HPDE6-E6E7 (cell line): ENCODE results near the gene FITM1.

Experiments
- DNase-seq: peaks from one replicate; pipeline ENCODE4 v3.0.0; 2011; ENCODE audit warnings: missing footprints; ENCODE audit errors: extremely low spot score

FITM1 gene

GRCh38 chr14:24119691-24120090 is 10.8 kb upstream of the FITM1 start:
- no peak for DNase-seq

DNA sequence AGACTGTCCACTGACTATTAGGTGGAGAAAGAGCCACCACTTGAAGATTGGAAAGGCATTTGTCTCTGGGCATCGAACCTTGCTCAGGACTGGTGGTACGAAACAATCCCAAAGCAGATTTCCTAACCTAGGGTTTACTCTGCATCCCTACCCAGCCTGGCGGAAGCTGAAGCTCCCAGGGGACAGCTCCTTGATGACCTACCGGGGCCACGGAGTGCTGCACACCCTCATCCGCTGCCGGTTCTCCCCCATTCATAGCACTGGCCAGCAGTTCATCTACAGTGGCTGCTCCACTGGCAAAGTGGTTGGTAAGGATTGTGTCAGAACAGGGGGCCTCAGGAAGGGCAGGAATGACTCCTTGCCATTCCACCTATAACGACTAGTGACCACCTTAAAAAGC is 9.2 kb upstream of the FITM1 start:
- no peak for DNase-seq

- DNase-seq: no peak
These were observed 8.0 kb upstream of the FITM1 start for GRCh38 chr14:24122416-24122815.

DNA sequence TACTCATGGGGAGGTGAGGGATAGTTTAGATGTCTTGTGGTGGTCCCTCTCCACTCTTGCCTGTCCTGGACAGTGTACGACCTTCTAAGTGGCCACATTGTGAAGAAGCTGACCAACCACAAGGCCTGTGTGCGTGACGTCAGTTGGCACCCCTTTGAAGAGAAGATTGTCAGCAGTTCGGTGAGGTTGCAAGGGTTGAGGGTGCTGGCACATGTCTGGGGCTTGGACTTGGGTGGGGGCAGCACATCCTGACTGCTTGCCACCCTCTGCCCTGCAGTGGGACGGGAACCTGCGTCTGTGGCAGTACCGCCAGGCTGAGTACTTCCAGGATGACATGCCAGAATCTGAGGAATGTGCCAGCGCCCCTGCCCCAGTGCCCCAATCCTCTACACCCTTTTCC is 7.6 kb upstream of the FITM1 start:
- no peak for DNase-seq

- no peak for DNase-seq
These were observed 6.7 kb upstream of the FITM1 start for GRCh38 chr14:24123424-24124417.

GRCh38 chr14:24126939-24127338 is 3.5 kb upstream of the FITM1 start:
- no peak for DNase-seq

DNA sequence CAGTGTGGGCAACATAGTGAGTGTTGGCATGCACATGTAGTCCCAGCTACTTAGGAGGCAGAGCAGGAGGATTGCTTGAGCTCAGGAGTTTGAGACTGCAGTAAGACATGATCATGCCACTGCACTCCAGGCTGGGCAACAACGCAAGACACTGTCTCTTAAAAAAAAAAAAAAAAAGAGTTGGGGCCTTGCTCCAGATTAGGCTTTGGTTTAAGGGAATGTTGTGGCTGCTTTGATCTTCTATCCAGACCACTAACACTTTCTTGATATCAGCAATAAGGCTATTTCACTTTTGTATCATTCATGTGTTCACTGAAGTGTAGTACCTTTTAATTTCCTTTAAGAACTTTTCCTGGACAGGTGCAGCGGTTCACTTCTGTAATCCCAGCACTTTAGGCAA is 2.8 kb upstream of the FITM1 start:
- no peak for DNase-seq

- DNase-seq: no peak
These were observed 955 bp upstream of the FITM1 start for GRCh38 chr14:24129410-24129998.

DNA sequence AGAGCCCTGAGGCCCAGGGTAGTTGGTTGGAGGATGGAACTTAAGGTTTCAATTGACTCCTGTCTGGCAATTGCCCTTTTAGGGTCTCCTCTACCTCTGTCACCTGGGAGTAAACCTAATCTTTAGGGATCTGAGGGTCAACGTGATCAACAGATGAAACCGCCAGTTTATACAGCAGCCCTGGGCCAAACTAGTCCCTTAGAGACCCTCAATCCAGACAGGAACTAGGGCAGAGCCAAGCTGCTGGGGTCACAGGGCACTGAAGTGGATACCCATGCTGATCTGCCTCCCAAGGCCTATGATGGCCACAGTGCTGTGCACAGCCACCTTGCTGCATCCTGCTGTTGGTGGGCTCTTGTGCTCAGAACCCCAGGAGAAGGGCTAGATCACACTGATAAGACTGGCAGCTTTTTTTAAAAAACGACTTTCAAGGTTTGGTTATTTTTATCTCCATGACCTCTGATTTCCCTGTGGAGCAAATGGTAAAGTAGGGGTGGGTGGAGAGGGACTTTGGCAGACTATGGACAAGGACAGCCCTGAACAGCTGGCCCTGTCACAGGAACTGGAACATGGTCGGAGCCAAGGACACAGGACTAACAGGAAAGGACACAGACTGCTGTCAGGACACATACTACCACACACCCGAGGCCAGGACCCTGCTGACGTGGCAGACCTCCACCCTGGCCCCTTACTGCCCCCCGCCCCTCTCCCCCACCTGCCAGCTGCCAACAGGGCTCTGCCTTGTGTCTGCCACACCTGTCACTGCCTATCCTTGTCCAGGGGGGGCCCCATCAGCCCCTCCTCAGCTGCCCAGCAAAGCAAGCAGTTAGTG is 474 bp downstream of the FITM1 start:
- no peak for DNase-seq

GRCh38 chr14:24131549-24131966 is 1.1 kb downstream of the FITM1 start:
- DNase-seq: no peak

GRCh38 chr14:24132061-24132685 is 1.7 kb downstream of the FITM1 start:
- DNase-seq: no peak

DNA sequence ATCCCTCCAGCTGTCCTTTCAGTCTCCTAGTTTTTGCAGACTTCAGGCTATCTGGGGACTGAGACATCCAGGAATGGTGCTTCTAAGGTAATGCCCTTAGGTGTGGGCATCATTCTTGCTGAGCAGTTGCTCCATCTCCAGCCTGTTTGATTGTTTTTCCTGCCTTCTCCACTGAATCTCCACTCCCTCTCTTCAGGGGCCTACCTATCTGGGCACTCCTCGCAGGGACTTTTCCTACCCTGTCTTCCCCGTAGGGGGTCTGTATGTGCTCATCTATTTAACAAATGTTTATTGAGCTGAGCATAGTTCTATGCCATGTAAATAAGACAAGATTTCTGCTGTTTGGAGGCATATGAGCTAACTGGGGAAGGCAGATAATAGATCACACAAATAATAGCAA is 2.5 kb downstream of the FITM1 start:
- DNase-seq: no peak

- no peak for DNase-seq
These were observed 3.3 kb downstream of the FITM1 start for GRCh38 chr14:24133735-24134134.

DNA sequence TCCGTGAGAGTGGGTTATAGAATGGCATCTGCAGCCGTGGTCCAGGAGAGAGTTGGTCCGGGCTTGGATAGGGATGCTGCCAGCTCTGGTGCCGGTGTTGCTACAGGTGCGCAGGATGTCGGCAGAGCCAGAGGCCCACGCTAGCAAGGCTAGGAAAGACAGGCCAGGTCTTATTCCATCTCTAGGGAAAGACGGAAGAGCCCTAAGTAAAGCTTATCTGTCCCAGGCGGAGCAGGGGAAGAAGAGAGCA is 5.0 kb downstream of the FITM1 start:
- DNase-seq: no peak

GRCh38 chr14:24135834-24136683 is 5.6 kb downstream of the FITM1 start, which contains the start of gene PSME1:
PSME1 (plus strand) TSS chr14:24136194; CDS start chr14:24136263, 69 bp downstream.
- peak; percentile 89 for DNase-seq

- no peak for DNase-seq
These were observed 6.4 kb downstream of the FITM1 start for GRCh38 chr14:24136684-24137528.

DNA sequence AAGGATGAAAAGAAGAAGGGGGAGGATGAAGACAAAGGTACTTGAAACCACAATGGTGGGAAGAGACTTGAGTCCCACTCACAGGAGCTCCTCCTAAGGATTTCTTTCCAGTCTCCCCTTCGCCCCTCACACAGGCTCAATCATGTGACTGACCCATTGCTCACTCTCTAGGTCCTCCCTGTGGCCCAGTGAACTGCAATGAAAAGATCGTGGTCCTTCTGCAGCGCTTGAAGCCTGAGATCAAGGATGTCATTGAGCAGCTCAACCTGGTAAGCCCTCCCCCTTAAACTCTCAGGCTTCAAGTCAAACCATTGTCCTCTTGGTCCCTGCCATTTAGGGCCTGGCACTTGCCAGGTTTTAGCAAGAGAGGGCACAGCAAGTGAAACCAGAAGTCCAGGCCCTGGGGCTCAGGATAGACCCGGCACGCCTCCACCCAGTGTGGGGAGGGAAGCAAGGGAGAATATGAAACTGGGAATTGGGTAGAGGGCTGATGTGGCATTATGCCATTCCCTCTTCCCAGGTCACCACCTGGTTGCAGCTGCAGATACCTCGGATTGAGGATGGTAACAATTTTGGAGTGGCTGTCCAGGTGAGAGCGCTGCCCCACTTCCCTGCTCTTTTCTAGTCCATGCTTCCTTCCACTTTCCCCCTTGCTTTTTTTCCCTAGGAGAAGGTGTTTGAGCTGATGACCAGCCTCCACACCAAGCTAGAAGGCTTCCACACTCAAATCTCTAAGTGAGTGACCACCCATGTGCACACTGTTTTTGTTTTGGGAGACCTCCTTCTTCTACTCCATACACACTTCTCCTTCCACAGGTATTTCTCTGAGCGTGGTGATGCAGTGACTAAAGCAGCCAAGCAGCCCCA is 7.3 kb downstream of the FITM1 start:
- DNase-seq: no peak

GRCh38 chr14:24138396-24139271 is 8.2 kb downstream of the FITM1 start:
- no peak for DNase-seq
